Thyroid gland (tissue), 4 donors: ENCODE results near the gene DLX6.

ENCODE experiments used
- CTCF ChIP-seq, 6 experiments: fragments of 200-600 bp in 3 of 6; fragments of 450-650 bp in 3 of 6; sonication (generic) in 3 of 6; IDR thresholded peaks; one replicate each; pipeline ENCODE4 v1.5.1; 2016 to 2019; ENCODE audit warnings: antibody characterized with exemption in 6 of 6, mild to moderate bottlenecking in 2 of 6, inconsistent platforms in 1 of 6, moderate library complexity in 1 of 6
- POLR2A ChIP-seq, 2 donors: fragments of 450-650 bp; IDR thresholded peaks; one replicate each; pipeline ENCODE4 v1.6.1; 2017; ENCODE audit warnings: antibody characterized with exemption in 2 of 2, mild to moderate bottlenecking in 2 of 2, moderate library complexity in 1 of 2

GRCh38 chr7:97006816-97007582 is 1.6 kb downstream of the DLX6 start:
- TF ChIP-seq CTCF (IDR thresholded peaks at IDR 0.05) = no peak
- no peak for TF ChIP-seq POLR2A (IDR thresholded peaks at IDR 0.05)
